HG03064 (cell line): ENCODE data around the gene PXMP4.

ENCODE experiments used
- ATAC-seq: cut with Tn5 transposase; IDR thresholded peaks from one replicate; pipeline ENCODE4 v1.9.1; 2021; ENCODE audit warnings: low read depth; ENCODE audit not compliant: unreplicated experiment

PXMP4 gene

GRCh38 chr20:33658510-33658909 is 61.6 kb downstream of the PXMP4 start:
- ATAC-seq = no peak

- no peak for ATAC-seq
Measured at GRCh38 chr20:33657704-33658095, 62.4 kb downstream of the PXMP4 start.

GRCh38 chr20:33656783-33657703 is 63.1 kb downstream of the PXMP4 start:
- ATAC-seq = no peak

GRCh38 chr20:33656010-33656782 is 63.9 kb downstream of the PXMP4 start:
- ATAC-seq = no peak

- no peak for ATAC-seq
Measured at GRCh38 chr20:33655164-33655563, 64.9 kb downstream of the PXMP4 start.

GRCh38 chr20:33654680-33655161 is 65.4 kb downstream of the PXMP4 start:
- no peak for ATAC-seq

GRCh38 chr20:33653900-33654596 is 66.1 kb downstream of the PXMP4 start:
- ATAC-seq = no peak

- ATAC-seq = no peak
Measured at GRCh38 chr20:33653218-33653899, 66.8 kb downstream of the PXMP4 start.
